H4 (cell line): ENCODE measurements around the gene RAPGEF5. TPM values are rescaled to one million over a fixed set of nuclear protein-coding genes. Genes with fewer than 3 reads are reported as not detected.
A peak's percentile ranks its signal among the peaks of the same experiment; 100 is the strongest.

Experiments used
- DNase-seq: peaks from one replicate; pipeline ENCODE4 v3.0.0-alpha.2; 2015; ENCODE audit warnings: low spot score
- total RNA-seq: library from RNA; depleted of rRNA; stranded (reverse); fragments of >200 nt; shearing (Covaris generic); gene quantifications from 2 replicates; pipeline ENCODE4 v1.2.3, GENCODE V29; 2014

The RAPGEF5 gene
- total RNA-seq, 1 experiment from 2014 or later: 0.85 TPM

- no peak for DNase-seq
Observed at GRCh38 chr7:22189741-22190140, 167.2 kb downstream of the RAPGEF5 start.

GRCh38 chr7:22189230-22189629 is 167.7 kb downstream of the RAPGEF5 start:
- DNase-seq: no peak

DNA sequence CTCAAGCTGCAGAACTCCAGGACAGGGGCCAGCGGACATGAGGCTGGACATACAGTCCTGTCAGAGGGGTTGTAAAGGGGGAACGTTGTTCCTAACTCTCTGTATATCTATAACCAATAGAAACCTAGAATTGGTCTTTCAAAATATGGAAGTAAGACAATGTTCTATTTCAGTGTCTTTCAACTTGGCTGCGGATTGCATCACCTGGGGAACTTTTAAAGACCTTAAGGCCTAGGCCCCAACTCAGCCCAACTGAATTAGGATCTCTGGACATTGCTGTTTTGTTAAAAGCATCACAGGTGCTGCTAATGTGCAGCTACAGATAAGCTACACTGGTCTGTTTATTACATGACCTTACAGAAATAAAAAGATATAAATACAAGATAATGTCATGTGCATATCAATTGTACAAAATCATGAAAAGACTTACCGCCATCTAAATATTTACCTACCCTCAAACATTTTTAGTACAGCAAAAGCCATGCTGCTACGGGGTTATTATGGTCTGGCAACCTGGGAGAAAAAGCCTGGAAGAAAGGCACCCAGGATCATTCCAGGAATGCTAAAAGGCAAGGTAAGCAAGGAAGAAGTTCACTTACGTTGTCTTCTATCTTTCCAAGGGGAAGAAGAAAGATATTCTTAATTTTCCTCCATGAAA is 169.1 kb downstream of the RAPGEF5 start:
- no peak for DNase-seq

DNA sequence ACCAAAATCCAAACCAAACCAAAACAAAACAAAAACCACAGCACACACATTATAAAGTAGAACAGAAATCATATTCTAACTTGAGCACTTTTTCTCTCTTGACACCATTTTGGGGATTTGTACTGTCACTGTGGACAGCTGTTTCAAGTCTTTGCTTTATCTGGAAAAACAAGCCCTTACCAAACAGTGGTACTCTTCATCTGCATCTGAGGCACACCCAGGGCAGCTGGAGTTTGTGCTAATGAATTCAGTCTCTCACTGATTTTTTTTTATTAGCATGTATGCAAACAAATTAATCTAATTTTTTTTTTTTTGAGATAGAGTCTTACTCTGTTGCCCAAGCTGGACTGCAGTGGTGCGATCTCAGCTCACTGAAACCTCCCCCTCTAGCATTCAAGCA is 171.4 kb downstream of the RAPGEF5 start:
- no peak for DNase-seq

- no peak for DNase-seq
Observed at GRCh38 chr7:22184549-22185199, 172.3 kb downstream of the RAPGEF5 start.

- no peak for DNase-seq
Observed at GRCh38 chr7:22183522-22184280, 173.3 kb downstream of the RAPGEF5 start.

DNA sequence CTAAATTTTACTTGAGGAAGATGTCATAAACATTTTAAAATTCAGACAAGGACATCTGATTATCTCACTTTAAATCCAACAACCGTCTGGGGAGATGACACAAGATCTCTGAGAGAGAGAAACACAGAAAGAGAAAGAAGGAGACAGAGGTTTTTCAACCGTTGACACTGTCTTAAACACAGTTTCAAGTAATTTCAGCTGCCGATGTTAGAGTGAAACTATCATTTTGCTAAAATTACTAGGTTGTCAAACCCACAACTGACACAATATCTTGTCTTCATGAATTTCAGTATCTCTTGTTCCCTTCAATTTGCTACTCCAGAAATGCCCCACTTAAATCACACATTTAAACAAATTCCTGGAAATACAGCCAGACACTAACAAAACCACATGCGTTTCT is 174.8 kb downstream of the RAPGEF5 start:
- DNase-seq: no peak

DNA sequence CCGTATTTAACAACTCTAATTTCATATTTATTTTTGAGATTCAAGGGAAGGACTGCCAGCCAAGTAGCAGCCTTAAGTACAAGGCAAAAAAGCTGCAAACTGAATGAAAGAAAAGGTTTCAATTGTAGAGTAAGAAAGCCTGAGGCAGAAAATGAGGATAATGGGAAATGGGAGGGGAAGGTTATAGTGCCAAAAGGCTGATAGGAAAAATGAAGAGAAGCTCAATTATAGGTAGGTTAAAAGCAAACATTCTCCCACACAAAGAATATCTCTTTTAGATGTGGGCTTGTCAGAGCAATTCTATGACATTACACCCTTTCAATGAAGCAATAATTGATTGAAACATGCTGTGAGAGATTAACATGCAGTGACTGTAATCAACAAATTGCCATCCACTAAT is 175.3 kb downstream of the RAPGEF5 start:
- DNase-seq: no peak

GRCh38 chr7:22179442-22179879 is 177.5 kb downstream of the RAPGEF5 start:
- DNase-seq: peak; percentile 30

DNA sequence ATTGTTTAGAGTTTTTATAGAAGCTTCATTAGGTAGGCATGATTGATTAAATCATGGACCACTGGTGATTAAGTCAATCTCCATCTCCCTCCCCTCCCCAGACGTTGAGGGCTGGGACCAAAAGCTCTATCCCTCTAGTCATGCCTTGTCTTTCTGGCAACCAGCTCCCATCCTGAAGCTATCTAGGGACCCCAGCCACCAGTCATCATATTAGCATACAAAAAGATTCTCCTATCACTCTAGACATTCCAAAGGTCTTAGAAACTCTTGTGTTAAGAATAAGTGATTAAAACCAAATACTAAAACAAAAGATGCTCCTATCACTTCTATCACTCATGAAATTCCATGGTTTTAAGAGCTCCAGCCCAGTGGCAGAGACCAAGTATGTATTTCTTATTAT is 178.2 kb downstream of the RAPGEF5 start:
- DNase-seq: no peak

DNA sequence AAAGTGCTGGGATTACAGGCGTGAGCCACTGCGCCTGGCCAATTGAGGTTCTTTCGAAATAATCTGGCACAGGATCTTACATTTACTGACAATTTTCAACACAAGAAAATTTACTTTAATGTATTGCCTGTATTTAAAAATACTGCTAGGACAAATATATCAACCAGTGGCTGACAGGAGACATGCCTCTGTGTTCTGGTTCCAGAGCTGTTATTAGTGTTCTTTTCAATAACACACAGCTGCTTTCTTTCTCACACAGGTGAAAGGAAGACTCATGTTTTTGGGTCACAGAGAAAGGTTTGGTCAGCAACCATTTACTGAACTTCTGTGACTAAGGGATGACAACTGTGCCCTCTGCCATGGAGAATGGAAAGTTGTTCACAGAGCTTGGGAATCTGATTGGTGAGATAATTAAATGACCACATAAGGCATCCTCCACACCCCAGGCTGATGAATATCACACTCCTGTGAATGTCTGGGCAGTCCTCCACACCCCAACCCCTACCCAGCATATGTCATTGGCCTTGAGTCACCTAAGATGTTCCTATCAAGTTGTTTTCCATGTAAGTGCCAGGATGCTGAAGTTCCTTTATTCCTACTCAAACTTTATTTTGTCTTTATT is 180.1 kb downstream of the RAPGEF5 start:
- DNase-seq: no peak

DNA sequence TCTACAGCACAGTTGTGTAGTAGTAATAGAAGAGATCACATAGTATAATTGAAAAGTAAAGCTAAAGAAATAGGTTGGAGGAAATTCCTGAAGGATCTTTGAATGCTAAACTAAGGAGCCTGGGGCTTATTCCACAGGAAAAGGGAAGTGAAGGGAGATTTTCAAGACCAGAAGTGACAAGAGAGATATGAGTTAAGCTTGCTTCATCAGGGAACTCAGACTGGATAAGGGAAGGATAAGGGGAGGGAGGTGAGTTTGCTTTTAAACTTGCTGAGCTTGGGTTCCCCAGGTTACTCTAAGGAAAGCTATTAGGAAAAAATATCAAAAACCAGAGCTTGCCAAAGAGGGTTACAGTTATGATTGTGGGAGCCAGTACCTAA is 182.4 kb downstream of the RAPGEF5 start:
- no peak for DNase-seq

DNA sequence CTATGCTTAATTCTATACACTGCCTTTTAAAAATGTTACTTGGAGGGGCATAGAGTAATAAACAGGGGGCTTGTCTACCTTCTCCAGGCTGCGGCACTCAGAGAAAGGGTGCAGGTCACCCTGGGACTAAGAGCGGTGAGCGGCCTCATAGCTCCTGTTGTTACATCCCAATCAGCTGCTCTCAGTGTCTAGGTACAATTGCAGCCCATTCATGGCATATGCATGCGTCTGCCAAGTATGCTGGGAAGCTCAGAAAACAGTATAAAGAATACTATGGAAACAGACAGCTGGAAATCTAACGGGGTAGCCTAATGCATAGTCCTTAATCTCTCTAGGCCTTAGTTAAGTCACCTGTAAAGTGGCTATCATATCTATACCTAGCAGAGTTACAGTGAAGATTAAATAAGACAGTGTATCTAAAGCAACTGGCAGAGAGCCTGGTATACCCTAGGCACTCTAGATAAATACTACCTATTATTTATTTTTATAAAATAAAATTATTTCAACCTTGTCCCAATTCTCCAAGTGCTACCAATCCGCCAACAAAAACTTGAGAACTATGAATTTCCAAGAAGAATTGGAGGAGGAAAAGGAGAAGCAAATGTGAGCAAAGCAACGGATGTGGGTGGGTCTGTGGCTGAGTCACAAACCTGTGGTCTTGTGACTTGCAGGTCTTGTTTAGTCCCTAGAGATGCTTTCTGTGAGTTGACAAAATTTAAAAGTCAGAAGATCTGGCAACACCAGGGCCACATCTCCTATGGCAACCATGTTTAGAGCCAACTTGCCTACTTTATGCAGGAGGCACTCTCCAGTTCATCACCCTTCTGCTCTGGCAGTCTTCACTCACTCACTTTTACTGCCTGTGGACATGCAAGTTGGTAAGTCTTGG is 183.0 kb downstream of the RAPGEF5 start:
- DNase-seq: peak; percentile 94

DNA sequence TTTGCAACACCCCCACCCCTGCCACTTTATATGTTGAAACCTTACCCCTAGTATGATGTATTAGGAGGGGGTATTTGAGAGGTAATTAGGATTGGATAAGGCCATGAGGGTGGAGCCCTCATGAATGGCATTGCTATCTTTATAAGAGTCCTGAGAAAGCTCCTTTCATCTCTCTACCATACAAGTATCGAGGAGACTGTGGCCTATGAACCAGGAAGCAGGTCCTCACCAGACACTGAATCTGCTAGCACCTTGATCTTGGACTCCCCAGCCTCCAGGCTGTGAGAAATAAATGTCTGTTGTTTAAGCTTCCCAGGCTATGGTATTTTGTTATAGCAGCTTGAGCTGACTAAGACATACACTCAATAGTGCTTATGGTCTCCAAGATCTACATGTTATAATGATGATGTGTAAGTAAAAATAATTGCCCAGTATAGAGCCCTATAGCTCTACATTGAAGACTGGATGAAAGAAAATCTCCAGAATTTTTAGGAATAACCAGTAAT is 188.8 kb downstream of the RAPGEF5 start:
- DNase-seq: no peak

- DNase-seq: no peak
Observed at GRCh38 chr7:22167482-22167881, 189.5 kb downstream of the RAPGEF5 start.

DNA sequence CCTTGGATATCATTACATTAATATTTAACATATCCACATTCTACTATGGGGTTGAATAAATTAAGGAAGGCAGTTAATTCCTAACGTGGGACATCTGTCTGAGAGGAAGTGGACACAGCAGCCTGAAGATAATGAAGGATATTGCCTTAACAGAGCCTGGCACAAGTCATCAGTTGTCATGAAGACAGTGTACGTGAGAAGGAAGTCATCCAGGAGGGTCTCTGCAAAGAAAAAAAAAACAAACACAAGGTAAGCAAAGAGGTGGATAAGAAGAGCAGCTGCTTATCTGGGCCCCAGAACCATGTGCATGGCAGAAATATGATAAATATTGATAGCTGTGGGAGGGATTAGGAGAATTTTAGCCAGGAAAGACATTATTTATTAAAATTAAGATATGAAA is 190.0 kb downstream of the RAPGEF5 start:
- DNase-seq: no peak

DNA sequence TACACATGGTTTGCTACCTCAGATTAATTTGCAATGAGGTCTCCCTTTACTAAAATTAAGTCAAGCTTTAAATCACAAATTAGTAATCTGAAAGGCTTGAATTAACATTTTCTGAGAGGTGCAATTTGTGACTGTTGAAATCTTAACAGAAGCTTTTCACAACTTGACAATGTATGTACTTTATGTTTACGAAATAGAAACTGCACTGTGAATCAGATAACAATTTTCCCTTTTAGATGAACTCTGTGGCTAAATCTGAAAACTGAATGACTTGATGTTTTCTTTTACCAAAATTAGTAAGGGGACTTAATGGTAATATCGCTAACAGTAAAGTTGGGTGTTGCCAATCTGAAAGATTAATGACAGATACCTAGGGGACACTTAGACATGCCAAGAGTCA is 197.6 kb downstream of the RAPGEF5 start:
- DNase-seq: no peak

GRCh38 chr7:22157552-22157951 is 199.4 kb downstream of the RAPGEF5 start:
- DNase-seq: no peak

GRCh38 chr7:22156205-22156604 is 200.7 kb downstream of the RAPGEF5 start:
- DNase-seq: peak; percentile 59

GRCh38 chr7:22154143-22154529 is 202.8 kb downstream of the RAPGEF5 start:
- DNase-seq: no peak

DNA sequence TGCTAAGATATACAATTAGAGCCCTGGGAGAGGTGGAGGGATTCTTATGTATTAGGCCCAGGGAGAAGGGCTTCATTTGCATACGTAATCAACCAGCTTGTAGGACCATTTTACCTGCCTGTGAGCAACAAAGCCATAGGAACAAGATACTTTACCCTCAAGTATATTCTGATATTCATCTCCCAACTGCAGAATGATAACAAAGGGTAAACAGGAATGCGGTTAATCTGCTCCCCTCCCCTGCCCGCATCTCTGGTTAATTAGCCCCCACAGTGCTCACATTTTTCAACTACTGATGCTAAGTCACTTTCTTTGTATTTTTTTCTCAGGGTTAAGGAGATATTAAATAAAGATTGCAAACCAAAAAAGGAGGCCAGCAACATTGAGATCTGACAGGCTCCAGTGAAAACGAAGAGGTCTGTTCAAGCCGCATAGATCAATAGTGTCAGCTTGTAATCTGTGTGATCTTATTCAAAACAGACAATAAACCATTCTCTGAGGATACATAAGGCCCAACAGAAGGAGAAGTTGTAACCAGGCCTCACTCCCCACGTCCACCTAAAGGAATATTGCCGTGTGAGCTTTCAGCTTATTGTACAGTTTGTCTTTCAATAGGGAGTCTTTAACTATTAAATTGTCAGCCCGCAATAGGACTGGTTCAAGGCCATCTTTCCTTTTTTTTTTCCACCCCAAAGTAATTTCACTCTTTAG is 203.4 kb downstream of the RAPGEF5 start:
- no peak for DNase-seq
